IMR-90 (cell line): ENCODE results near the gene ARHGAP19.

Experiments
- CTCF ChIP-seq: conservative IDR thresholded peaks from 2 replicates; pipeline ENCODE4 v1.5.1; 2012; ENCODE audit warnings: mild to moderate bottlenecking, low read depth, low read length, improper control_type of control experiment
- RAD21 ChIP-seq: IDR thresholded peaks from 2 replicates; pipeline ENCODE4 v1.6.1; 2012; ENCODE audit warnings: low read length, improper control_type of control experiment

GRCh38 chr10:97211229-97211628, 81.2 kb downstream of the ARHGAP19 start:
- TF ChIP-seq CTCF: no peak
- TF ChIP-seq RAD21: no peak
